GM23248 (cell line): ENCODE data around the gene BDH1. TPM values are rescaled to one million over a fixed set of nuclear protein-coding genes. Genes with fewer than 3 reads are reported as not detected.

Experiments
- DNase-seq: peaks from one replicate; pipeline ENCODE4 v3.0.0-alpha.2; 2015
- H2AFZ ChIP-seq: fragments of 200-600 bp; sonication (generic); 2 replicates; pipeline ENCODE4 v1.6.1; 2016; ENCODE audit warnings: antibody characterized with exemption
- H3F3A ChIP-seq: fragments of 200-600 bp; sonication (generic); 2 replicates; pipeline ENCODE4 v1.6.1; 2016; ENCODE audit warnings: mild to moderate bottlenecking, antibody characterized with exemption, mixed run types; ENCODE audit not compliant: insufficient read depth
- H3K27ac ChIP-seq: fragments of 200-600 bp; sonication (generic); 2 replicates; pipeline ENCODE4 v1.5.1; 2016; ENCODE audit warnings: mild to moderate bottlenecking
- H3K27me3 ChIP-seq: fragments of 200-600 bp; sonication (generic); replicated peaks from 2 replicates; pipeline ENCODE4 v1.6.1; 2016; ENCODE audit warnings: mild to moderate bottlenecking; ENCODE audit not compliant: insufficient read depth
- H3K36me3 ChIP-seq: fragments of 200-600 bp; sonication (generic); 2 replicates; pipeline ENCODE4 v1.6.1; 2016; ENCODE audit warnings: low read depth, mild to moderate bottlenecking
- H3K4me1 ChIP-seq: fragments of 200-600 bp; sonication (generic); 2 replicates; pipeline ENCODE4 v1.6.1; 2016; ENCODE audit warnings: mild to moderate bottlenecking; ENCODE audit not compliant: insufficient read depth
- H3K4me2 ChIP-seq: fragments of 200-600 bp; sonication (generic); one replicate; pipeline ENCODE4 v1.6.1; 2016; ENCODE audit warnings: mild to moderate bottlenecking; ENCODE audit not compliant: unreplicated experiment
- H3K4me3 ChIP-seq: fragments of 200-600 bp; sonication (generic); 2 replicates; pipeline ENCODE4 v1.5.1; 2016; ENCODE audit warnings: mild to moderate bottlenecking
- H3K79me2 ChIP-seq: fragments of 200-600 bp; sonication (generic); 2 replicates; pipeline ENCODE4 v1.6.1; 2016; ENCODE audit warnings: mild to moderate bottlenecking; ENCODE audit not compliant: insufficient read depth
- H3K9ac ChIP-seq: fragments of 200-600 bp; sonication (generic); 2 replicates; pipeline ENCODE4 v1.6.1; 2016; ENCODE audit warnings: mild to moderate bottlenecking
- H3K9me2 ChIP-seq: fragments of 200-600 bp; sonication (generic); 2 replicates; pipeline ENCODE4 v1.6.1; 2016; ENCODE audit warnings: mixed run types, mild to moderate bottlenecking, moderate library complexity; ENCODE audit not compliant: insufficient read depth
- H3K9me3 ChIP-seq: fragments of 200-600 bp; sonication (generic); one replicate; pipeline ENCODE4 v1.6.1; 2017; ENCODE audit warnings: low read depth
- H4K20me1 ChIP-seq: fragments of 200-600 bp; sonication (generic); 2 replicates; pipeline ENCODE4 v1.6.0; 2016; ENCODE audit not compliant: insufficient read depth
- EZH2 ChIP-seq: fragments of 200-600 bp; sonication (generic); IDR thresholded peaks from 2 replicates; pipeline ENCODE4 v1.6.1; 2018; ENCODE audit warnings: antibody characterized with exemption, mild to moderate bottlenecking; ENCODE audit not compliant: insufficient read depth, poor library complexity, severe bottlenecking
- EZH2phosphoT487 ChIP-seq: fragments of 200-600 bp; sonication (generic); IDR thresholded peaks from 2 replicates; pipeline ENCODE4 v1.6.1; 2018; ENCODE audit warnings: antibody characterized with exemption, moderate library complexity, mild to moderate bottlenecking, low read depth; ENCODE audit not compliant: insufficient read depth
- WGBS, 2 experiments: methylation state at CpG; one replicate each; pipeline ENCODE4 v1.1.6; 2015 to 2017; ENCODE audit warnings: low lambda C conversion rate in 2 of 2, low coverage in 1 of 2; ENCODE audit errors: missing lambda C conversion rate in 2 of 2; 5-methylcytosine and 5-hydroxymethylcytosine counted together
- in situ Hi-C: fragments of 300-500 bp; cut with MboI; formaldehyde crosslinking; loops from 2 replicates; pipeline ENCODE4 v1.15.0; 2020
- polyA plus RNA-seq: library from polyadenylated mRNA; unstranded; fragments of >200 nt; fragmentation: Nextera tagmentation; extraction: Ambion mirVana; gene quantifications from 2 replicates; pipeline ENCODE4 v1.2.1, GENCODE V29; 2016
- total RNA-seq: library from RNA; depleted of rRNA; stranded (reverse); fragments of >200 nt; shearing (Covaris generic); gene quantifications from 2 replicates; pipeline ENCODE4 v1.2.3, GENCODE V29; 2014

Gene BDH1
- total and polyA plus RNA-seq, 2 experiments from 2014 or later, result 2.7 to 3.4 TPM

DNA sequence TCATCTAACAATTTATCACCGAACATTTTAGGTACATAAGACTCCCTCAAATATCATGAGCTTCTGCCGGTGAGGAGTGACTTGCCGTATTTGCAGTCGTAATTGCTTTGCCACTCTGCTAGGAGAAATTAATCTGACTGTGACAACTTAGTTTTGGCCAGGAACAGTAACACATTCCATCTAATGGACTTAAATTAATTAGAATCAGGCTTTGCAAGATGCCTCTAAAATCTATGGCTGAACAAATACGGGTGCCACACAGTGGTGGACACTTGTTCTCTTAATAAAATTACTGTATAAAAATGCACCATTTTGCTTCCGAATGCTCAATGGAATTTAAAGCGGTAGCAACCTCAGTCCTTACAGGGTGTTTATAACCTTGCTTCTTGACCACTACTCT lies 27.6 kb upstream of the BDH1 start:
- in situ Hi-C loops, result no loop called here
- WGBS, 2 experiments, result 26 to 27% methylated on average over 7 of the region's 7 CpGs
- H4K20me1 ChIP-seq, result no peaks in the 10 kb centered on the region
- no peak overlapping the region for H3K27ac ChIP-seq
- no peak overlapping the region for H3K9ac ChIP-seq
- no peaks in the 10 kb centered on the region for H3K4me1 ChIP-seq
- no peaks in the 10 kb centered on the region for H3K9me3 ChIP-seq
- H3K27me3 ChIP-seq, result peaks cover 4% of the 10 kb centered on the region; the same call in 1 of the 2 replicates
- no peak overlapping the region for H3K4me3 ChIP-seq
- no peak for DNase-seq
- H3K36me3 ChIP-seq, result no peaks in the 10 kb centered on the region
- no peaks in the 10 kb centered on the region for H3F3A ChIP-seq
- no peaks in the 10 kb centered on the region for H3K79me2 ChIP-seq
- H2AFZ ChIP-seq, result no peak overlapping the region
- H3K4me2 ChIP-seq, result no peak overlapping the region
- TF ChIP-seq EZH2 (no peak), EZH2phosphoT487 (no peak)
- no peaks in the 10 kb centered on the region for H3K9me2 ChIP-seq

DNA sequence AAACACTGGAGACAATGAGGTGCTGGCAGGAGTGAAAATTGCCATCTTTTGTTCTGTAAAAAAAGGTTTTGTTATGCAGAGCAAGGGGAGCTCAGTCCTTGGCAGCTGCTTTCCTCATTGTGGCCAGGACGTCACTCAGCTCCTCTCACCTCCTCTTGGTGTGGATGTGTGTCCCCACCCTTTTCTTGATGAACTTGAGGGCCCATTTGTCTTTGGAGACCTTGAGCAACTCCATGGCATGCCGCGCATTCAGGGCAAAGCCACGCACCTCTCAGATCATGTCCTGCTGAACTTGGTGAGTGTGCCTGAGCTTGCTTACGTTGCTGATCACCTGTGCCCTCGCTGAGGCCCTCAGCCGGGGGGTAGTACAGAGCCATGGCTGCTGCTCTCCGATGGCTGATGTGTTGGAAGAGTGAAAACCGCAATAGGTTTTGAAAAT lies 24.5 kb upstream of the BDH1 start:
- 55% methylated on average over 9 of the region's 9 CpGs for WGBS, 2 experiments
- Histone ChIP-seq H3K27ac (no peak overlapping the region), H3K4me2 (no peak overlapping the region), H3K4me1 (no peaks in the 10 kb centered on the region), H3K79me2 (no peaks in the 10 kb centered on the region), H3K9me3 (no peaks in the 10 kb centered on the region), H4K20me1 (no peaks in the 10 kb centered on the region), H3K36me3 (no peaks in the 10 kb centered on the region), H3K4me3 (no peak overlapping the region), H3F3A (no peaks in the 10 kb centered on the region), H2AFZ (no peak overlapping the region), H3K27me3 (peaks cover 9% of the 10 kb centered on the region; the same call in 1 of the 2 replicates), H3K9me2 (no peaks in the 10 kb centered on the region), H3K9ac (no peak overlapping the region)
- no peak for TF ChIP-seq EZH2
- no peak for TF ChIP-seq EZH2phosphoT487
- in situ Hi-C loops, result no loop called here
- no peak for DNase-seq

DNA sequence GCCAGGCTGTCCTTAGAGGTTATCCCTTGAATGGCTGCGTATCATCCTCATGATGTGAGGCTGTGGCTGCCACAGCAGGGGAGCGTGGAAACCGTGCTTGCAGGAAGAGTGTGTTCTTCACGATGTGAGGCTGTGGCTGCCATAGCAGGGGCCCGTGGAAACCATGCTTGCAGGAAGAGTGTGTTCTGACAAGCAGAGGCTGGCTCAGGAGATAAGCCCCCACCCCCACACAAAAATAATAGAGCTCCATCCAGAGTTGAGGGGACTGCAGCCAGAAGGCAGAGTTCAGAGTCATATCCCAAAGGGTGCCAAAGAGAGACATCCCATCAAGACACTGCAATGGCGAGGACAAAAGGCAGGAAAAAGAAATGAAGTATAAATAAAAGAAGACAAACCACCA lies 22.6 kb upstream of the BDH1 start:
- Histone ChIP-seq H2AFZ (no peak overlapping the region), H3K36me3 (no peaks in the 10 kb centered on the region), H3F3A (no peaks in the 10 kb centered on the region), H3K4me2 (no peak overlapping the region), H3K9me3 (no peaks in the 10 kb centered on the region), H3K9me2 (no peaks in the 10 kb centered on the region), H4K20me1 (no peaks in the 10 kb centered on the region), H3K4me1 (no peaks in the 10 kb centered on the region), H3K9ac (no peak overlapping the region), H3K27me3 (peaks cover 24% of the 10 kb centered on the region), H3K79me2 (no peaks in the 10 kb centered on the region), H3K4me3 (no peak overlapping the region), H3K27ac (no peak overlapping the region)
- in situ Hi-C loops, result no loop called here
- WGBS, 2 experiments, result 69 to 70% methylated on average over 6 of the region's 6 CpGs
- TF ChIP-seq EZH2 (no peak), EZH2phosphoT487 (no peak)
- DNase-seq, result no peak

DNA sequence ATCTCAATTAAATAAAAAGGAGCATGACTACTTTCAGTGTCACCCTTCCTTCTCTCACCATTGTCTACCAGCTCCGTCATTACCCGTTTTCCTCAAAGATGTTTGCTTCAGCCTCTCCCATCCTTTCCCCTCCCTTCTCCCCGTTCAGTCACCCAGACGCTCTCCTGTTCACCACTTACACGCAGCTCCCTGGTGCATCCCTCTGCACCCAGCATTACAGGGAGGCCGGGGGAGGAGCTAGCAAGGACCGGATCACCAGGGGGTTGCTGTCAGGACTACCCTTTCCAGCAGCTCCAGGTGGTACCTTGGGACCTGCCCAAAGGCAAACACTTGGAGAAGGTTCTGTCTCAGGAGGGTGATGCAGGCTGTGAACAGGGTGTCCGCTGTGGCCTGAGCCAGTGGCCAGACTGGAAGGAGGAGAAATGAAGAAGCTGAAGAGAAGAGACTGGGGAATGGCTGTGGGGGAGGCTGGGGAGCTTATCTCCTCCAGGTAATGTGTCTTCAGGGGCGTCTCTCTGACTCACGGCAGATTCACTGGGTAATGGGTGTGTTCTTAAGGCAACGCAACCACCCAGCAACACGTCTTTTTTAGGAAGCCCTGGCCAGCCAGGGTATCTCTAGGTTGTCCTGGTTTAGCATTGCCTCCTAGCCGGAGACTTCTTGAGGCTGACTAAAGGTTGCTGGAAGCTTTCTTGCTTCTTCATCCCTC lies 21.8 kb upstream of the BDH1 start:
- Histone ChIP-seq H3K4me1 (no peaks in the 10 kb centered on the region), H3F3A (no peaks in the 10 kb centered on the region), H3K9me3 (no peaks in the 10 kb centered on the region), H2AFZ (no peak overlapping the region), H4K20me1 (no peaks in the 10 kb centered on the region), H3K79me2 (no peaks in the 10 kb centered on the region), H3K9ac (no peak overlapping the region), H3K27ac (no peak overlapping the region), H3K4me3 (no peak overlapping the region), H3K4me2 (no peak overlapping the region), H3K36me3 (no peaks in the 10 kb centered on the region), H3K9me2 (no peaks in the 10 kb centered on the region), H3K27me3 (peaks cover 28% of the 10 kb centered on the region)
- WGBS, 2 experiments, result 63 to 72% methylated on average over 13 of the region's 13 CpGs
- TF ChIP-seq EZH2 (no peak), EZH2phosphoT487 (no peak)
- no peak for DNase-seq
- in situ Hi-C loops, result no loop called here
